ENCODE measurements around the gene YPEL2. TPM values are rescaled to one million over a fixed set of nuclear protein-coding genes. Genes with fewer than 3 reads are reported as not detected.
"Not testable (repeated sequence)": the region's sequence is repeated elsewhere in the genome, so short reads cannot be mapped to it uniquely, and the experiment has no call there.

The YPEL2 gene, protein sequence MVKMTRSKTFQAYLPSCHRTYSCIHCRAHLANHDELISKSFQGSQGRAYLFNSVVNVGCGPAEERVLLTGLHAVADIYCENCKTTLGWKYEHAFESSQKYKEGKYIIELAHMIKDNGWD
- total RNA-seq: 28.9 TPM
- long read RNA-seq, full-length matches to known transcripts: 29 of 45 reads
- long read RNA-seq, partial matches to known transcripts: 2 of 45 reads
- long read RNA-seq, other reads (novel, unspliced or antisense): 14 of 45 reads

DNA sequence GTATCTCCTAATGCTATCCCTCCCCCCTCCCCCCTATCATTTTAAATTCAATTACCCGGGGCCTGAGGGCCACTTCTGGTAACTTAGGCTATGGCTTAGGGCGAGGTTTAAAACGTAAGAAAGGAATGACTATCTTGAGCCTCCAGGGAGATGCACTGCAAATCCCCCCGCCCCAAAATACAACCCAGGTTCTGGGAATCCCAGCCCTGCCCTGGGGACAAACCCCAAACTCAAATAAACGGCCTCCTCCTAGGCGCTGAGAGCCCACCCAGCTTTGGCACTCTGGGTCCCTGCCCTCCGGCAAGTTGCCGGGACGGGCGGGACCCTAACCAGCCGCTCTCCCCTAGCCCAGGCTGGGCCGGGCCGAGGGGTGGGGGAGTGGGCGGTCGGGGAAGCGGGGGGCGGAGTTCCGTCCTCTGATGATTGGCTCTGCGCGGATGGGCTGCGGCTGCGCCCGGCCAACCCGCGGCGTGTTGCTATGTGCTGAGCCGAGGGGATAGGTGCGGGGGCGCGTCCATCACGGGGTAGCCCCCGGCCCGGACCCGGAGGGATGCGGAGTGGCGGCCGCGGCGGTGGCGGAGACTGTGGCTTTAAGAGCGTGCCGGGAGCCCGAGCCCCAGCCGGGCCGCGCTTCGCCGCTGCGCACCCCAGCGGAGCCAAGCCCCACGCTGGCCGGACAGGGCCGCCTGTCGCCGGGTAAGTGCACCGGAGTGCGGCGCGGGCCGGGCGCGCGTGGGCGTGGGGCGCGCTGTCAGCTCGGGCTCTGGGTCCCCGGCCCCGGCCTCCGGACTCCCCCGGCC is at the start of gene YPEL2:
Gene YPEL2, plus strand, starts transcription at position 527 of the 800 bp plus-strand sequence. CDS start 21,755 bp downstream, outside the sequence.
- DNase-seq: peak; percentile 98
- intact Hi-C loops (cut with DNase I): loop anchor here (5.0 kb wide), 1 partner anchor 41 kb away; no protein-coding TSS in a partner anchor
- peak; percentile 89 for ATAC-seq (ENCODE audit: poor library complexity)

DNA sequence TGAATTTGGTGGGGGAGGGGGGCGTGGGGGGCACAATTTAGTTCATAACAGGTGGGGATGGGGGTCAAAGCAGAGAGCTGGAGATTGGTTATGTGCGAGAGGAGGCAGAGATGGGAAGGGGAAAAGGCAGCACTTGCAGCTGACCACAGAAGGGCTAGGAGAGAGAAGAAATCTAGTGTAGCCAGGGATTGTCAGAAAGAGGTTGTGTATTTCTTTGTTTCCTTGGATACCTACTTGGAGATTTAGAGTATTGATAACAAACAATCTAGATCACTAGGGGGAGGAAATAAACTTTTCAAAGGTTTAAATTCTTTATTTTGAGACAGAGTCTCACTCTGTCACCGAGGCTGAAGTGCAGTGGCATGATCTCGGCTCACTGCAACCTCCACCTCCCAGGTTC is 47.1 kb upstream of the YPEL2 start:
- no peak for ATAC-seq (ENCODE audit: poor library complexity)
- intact Hi-C loops (cut with DNase I): no loop called here
- DNase-seq: no peak

DNA sequence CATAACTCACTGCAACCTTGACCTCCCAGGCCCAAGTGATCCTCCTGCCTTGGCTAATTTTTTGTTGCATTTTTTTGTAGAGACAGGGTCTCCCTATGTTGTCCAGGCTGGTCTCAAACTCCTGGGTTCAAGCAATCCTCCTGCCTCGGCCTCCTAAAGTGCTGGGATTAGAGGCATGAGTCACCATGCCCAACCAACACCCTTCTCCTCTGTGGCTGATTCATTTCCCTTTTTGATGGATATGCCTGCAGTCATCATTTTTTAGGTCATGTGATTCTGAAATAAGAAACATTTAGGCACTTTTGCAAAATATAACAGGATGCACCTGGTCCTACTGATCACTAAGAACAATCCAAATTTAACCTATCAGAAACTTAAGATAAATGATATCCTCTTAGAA is 44.0 kb upstream of the YPEL2 start:
- no peak for DNase-seq
- intact Hi-C loops (cut with DNase I): no loop called here
- ATAC-seq (ENCODE audit: poor library complexity): peak; percentile 43

DNA sequence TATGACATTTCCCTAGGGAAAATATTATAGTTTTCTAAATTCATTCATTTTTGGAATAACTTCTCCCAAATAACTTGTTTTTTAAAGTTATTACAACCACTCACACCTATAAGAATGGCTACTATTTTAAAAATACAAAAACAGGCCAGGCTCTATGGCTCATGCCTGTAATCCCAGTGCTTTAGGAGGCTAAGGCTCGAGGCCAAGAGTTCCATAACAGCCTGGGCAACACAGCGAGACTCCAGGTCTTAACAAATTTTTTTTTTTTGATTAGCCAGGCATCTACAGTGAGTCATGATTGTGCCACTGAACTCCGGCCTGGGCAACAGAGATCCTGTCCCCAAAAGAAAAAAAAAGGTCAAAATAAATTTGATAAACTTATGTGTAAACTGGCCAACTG is 43.6 kb upstream of the YPEL2 start:
- no peak for ATAC-seq (ENCODE audit: poor library complexity)
- intact Hi-C loops (cut with DNase I): no loop called here
- no peak for DNase-seq

DNA sequence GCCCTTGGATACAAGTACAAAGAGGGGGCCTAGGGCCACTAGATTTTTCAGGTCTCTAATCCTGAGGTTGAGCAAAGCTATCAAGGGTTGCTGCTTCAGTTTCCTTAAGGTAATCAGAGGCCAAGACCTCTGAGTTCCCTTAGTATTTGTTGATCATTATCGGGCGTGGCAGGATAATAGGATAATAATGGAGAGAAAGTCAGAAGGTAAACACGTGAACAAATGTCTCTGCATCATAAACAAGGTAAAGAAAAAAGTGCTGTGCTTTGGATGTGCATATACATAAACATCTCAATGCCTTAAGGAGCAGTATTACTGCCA is 41.5 kb upstream of the YPEL2 start:
- no peak for ATAC-seq (ENCODE audit: poor library complexity)
- DNase-seq: no peak
- intact Hi-C loops (cut with DNase I): no loop called here

DNA sequence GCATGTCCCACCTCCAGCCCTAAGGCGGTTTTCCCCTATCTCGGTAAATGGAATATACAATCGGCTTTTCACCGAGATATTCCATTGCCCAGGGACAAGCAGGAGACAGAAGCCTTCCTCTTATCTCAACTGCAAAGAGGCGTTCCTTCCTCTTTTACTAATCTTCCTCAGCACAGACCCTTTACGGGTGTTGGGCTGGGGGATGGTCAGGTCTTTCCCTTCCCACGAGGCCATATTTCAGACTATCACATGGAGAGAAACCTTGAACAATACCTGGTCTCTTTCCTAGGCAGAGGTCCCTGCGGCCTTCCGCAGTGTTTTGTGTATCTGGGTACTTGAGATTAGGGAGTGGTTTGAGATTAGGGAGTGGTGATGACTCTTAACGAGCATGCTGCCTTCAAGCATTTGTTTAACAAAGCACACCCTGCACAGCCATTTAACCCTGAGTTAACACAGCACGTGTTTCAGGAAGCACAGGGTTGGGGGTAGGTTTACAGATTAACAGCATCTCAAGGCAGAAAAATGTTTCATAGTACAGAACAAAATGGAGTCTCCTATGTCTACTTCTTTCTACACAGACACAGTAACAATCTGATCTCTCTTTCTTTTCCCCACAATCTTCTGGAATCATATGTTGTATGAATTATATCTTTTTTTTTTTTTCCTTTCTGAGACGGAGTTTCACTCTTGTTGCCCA is 41.0 kb upstream of the YPEL2 start:
- intact Hi-C loops (cut with DNase I); ATAC-seq (ENCODE audit: poor library complexity); DNase-seq: not testable (repeated sequence)

DNA sequence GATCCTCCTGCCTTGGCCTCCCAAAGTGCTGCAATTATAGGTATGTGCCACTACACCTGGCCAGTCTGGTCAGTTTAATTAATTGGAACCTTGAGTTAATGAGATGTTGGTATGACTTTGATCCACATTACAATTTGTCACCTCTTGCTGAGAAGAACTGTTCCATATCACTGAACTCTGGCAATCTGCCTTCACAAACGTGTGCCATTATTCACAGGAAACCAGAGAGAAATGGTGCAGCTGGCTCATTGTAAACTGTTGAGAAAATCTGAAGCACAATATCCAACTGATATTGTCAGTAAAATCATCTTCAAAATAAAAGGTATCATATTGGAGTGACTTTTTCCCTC is 39.3 kb upstream of the YPEL2 start:
- intact Hi-C loops (cut with DNase I): no loop called here
- no peak for ATAC-seq (ENCODE audit: poor library complexity)
- no peak for DNase-seq

DNA sequence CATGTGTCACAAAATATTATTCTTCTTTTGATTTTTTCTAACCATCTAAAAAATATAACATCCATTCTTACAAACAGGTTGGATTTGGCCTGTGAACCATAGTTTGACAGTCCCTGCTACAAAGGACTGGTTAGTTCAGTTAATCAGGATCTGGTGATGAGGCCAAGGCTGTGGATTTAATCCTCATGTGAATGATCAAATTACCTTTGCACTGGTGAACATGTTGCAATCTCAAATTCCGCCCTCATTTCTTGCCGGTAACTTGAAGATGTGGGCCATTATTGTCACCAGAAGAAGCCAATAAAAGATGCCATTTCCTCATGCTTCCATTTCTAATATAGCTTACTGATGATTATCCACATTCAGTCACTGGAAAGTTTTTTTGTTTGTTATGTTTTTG is 35.3 kb upstream of the YPEL2 start:
- intact Hi-C loops (cut with DNase I): no loop called here
- no peak for ATAC-seq (ENCODE audit: poor library complexity)
- DNase-seq: no peak

DNA sequence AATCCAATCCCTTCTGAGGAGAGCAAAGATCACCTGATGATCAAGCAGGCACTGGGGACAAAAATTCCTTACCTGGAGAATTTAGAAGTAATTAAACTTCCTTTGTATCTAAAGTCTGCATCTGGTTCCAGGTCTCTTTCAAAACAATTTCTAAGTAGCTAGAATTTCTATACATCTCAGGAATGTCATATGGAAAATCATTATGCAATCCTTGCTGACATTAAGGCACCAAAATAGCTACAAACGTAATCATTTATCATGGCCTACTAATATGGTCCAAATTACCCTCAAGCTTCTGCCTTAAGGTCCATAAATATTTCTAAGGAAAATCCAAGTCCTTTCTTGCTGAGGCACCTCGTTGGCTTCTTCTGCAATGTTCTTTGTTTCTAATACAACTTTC is 32.9 kb upstream of the YPEL2 start:
- intact Hi-C loops (cut with DNase I): no loop called here
- no peak for ATAC-seq (ENCODE audit: poor library complexity)
- no peak for DNase-seq

DNA sequence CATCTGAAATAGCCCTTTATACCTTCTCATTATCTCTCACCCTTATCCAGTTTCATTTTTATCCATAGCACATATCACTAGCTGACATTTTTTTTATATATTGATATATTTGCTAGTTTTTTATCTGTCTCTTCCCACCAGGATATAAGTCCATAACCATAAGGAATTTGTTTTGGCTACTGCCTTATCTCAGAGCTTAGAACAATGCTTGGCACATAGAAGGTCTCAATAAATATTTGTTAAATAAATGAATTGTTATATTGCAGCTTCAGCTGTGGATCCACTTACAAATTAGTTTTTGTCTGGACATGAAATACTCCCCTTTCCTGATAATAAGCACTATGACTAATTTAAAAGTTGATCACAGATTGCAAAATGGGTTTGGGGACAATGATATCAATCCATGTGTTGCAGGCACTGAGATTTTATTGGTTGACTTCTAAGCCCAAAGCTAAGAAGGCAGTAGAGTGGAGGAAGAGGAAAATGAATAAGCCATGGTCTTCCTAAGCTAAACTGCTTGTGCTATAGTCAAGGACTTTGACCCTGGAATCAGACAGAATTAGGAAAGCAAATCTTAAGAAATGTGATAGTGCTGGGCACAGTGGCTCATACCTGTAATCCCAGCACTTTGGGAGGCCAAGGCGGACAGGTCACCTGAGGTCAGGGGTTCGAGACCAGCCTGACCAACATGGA is 31.9 kb upstream of the YPEL2 start:
- DNase-seq (no peak), ATAC-seq (ENCODE audit: poor library complexity) (no peak)
- intact Hi-C loops (cut with DNase I): no loop called here

DNA sequence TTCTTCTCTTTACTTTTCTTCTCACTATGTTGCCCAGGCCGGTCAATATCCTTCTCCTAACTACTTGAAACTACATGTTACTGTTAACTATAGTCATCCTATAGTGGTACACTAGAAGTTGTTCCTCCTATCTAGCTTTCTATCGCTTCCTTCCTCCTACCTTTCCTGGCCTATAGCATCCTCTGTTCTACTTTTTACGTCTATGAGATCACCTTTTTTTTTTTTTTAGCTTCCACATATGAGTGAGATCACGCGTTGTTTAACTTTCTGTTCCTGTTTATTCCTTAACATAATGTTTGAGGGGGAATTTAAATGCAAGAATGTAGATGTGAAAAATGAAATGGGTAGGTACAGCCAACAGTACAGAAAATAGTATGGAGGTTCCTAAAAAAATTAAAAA is 30.5 kb upstream of the YPEL2 start:
- DNase-seq (no peak), ATAC-seq (ENCODE audit: poor library complexity) (no peak)
- intact Hi-C loops (cut with DNase I): no loop called here

DNA sequence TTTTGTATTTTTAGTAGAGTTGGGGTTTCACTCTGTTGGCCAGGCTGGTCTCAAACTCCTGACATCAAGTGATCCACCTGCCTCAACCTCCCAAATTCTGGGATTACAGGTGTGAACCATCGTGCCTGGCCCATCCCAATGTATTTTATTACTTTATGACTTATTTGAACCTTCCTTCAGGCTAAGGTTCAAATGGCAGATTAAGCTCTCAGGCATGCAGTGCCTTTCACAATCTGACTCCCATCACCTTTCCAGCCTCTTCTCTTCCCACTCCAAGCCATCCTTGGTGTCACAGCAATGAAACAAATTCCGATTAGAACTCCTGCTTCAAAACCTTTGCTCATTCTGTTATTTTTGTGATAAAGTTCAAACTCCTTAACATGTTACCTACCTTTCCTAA is 26.6 kb upstream of the YPEL2 start:
- DNase-seq (no peak), ATAC-seq (ENCODE audit: poor library complexity) (no peak)
- intact Hi-C loops (cut with DNase I): no loop called here

DNA sequence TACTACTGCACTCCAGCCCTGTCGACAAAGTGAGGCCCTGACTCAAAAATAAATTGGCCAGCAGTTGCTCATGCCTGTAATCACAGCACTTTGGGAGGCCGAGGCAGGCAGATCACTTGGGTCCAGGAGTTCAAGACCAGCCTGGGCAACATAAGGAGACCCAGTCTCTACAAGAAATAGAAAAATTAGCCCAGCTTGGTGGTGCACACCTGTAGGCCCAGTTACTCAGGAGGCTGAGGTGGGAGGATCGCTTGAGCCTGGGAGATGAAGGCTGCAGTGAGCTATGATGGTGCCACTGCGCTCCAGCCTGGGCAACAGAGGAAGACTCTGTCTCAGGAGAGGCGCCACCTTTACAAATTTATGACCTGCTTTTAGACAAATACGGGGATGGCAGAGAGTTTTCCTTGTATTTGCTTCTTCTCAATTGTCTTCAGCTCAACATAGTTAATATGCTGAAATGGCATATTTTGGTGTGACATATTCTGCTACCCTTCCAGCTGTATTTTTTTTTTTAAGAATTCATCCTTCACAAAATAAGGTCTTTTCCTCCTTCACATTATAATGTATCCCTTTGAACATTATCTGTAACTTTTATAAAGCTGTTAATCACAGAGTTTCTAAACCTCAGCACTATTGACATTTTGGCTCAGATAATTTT is 21.1 kb upstream of the YPEL2 start:
- DNase-seq (no peak), ATAC-seq (ENCODE audit: poor library complexity) (no peak)
- intact Hi-C loops (cut with DNase I): loop anchor here (2.0 to 10.0 kb wide), 2 partner anchors 130 to 244 kb away; no protein-coding TSS in a partner anchor

DNA sequence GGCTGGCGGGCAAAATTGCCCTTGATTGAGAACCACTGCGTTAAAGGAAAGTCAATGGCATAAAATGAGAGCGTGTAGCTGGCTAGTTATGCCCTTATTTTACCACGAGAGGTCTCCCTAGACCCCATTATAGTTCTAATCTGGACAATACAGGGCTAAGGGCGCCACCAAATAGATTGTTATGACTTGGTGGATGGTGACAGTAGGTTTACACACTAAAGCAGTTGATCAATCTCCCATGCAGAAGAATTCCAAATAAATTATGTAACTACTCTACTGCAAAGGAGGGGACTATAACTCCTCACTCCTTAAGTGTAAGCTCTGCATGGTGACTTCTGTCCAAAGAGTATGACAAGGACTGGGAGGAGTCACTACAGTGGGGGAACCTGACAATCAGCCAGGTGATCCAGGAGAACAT is 20.4 kb upstream of the YPEL2 start:
- intact Hi-C loops (cut with DNase I): loop anchor here (2.0 to 10.0 kb wide), 2 partner anchors 130 to 244 kb away; no protein-coding TSS in a partner anchor
- DNase-seq (no peak), ATAC-seq (ENCODE audit: poor library complexity) (peak; percentile 97)

DNA sequence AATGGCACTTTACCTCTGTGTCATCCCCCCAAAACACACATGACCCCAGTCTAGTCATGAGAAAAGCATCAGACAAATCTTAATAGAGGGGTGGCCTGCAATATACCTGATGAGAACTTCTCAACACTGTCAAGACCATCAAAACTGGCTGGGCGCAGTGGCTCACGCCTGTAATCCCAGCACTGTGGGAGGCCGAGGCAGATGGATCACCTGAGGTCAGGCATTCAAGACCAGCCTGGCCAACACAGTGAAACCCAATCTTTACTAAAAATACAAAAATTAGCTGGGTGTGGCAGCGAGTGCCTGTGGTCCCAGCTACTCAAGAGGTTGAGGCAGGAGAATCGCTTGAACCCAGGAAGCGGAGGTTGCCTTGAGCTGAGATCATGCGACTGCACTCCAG is 19.9 kb upstream of the YPEL2 start:
- not testable (repeated sequence) for ATAC-seq (ENCODE audit: poor library complexity); DNase-seq
- intact Hi-C loops (cut with DNase I): loop anchor here (2.0 to 10.0 kb wide), 2 partner anchors 129 to 243 kb away; no protein-coding TSS in a partner anchor

DNA sequence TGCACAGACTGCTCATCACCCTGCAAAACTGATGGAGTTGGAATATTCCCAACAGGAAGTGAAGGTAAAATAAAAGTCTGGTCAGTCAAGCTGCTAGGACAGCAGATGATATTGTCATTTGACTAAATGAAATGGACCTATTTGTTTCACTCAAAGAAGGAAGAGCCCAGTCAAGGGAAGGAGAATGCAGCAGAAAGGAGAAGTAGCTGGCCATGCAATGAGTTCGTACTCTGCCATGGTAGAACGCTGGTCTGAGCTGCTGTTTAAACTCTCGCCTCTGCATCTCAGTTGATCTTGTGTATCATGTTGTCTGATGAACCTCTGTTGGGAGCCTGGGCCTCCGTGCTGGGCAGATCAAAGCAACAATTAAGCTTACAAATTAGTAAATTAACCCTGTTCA is 15.6 kb upstream of the YPEL2 start:
- no peak for ATAC-seq (ENCODE audit: poor library complexity)
- DNase-seq: no peak
- intact Hi-C loops (cut with DNase I): loop anchor here (10.0 kb wide), 1 partner anchor 239 kb away; no protein-coding TSS in a partner anchor

DNA sequence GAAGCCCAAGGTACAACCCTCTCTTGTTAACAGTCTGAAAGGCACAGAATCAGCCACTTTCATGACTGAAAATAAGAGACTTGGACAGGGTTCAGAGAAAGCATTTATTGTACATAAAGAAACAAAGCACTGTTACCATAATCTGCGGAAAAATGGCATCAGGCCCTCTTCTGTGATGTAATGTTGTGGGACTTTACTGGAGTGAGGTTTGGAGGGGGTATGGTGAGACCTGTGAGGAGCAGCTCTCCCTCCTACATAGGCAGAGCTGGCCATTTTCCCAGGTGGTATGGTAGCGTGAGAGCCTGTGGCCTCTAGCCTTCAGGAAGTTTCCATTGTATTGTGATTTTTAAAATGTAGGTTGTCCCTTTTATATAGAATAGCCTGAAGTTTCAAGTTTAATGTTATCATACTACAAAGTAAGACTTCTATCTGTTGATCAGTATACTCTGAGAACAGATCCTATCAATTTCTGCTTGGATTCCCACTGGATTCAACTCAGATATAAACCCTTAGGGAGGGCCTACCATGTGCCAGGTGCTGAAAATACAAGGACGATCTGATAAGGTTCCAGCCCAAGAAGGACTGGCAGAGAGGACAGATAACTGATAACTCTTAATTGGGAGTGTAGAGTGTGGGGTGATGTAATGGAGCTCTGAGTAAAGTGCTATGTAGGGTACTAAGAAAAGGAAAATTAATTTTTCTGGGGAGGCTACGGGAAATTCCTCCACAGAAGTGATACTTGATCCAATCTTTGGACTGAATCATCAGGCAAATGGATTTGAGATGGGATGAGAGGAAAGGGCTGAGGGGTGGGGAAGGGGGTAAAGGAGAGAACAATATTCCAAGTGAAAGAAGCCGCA is 4.1 kb upstream of the YPEL2 start:
- intact Hi-C loops (cut with DNase I): no loop called here
- no peak for DNase-seq
- ATAC-seq (ENCODE audit: poor library complexity): no peak

DNA sequence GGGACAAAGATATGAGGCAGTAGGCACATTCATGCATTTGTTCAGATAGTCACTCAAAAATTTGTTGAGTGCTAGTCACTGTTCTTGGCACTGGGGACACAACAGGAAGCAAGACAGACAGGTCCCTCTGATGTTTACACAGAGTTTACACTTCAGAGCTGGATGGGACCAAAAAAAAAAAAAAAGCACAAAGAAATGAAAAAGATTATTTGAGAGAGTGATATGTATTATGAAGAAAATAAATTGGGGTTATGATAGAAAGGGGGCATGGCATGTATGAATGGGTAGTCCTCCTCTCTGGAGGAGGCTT is 3.5 kb upstream of the YPEL2 start:
- intact Hi-C loops (cut with DNase I): loop anchor here (2.0 kb wide), 1 partner anchor 113 kb away; no protein-coding TSS in a partner anchor
- ATAC-seq (ENCODE audit: poor library complexity) (no peak), DNase-seq (no peak)
